ENCODE data around the gene SH3GL3. TPM values are rescaled to one million over a fixed set of nuclear protein-coding genes. Genes with fewer than 3 reads are reported as not detected.
A peak's percentile ranks its signal among the peaks of the same experiment; 100 is the strongest.

Gene SH3GL3
- total and polyA plus RNA-seq, 4 donors: 0.31 to 8.4 (median 2.3) TPM

GRCh38 chr15:83498801-83499200 is 51.7 kb downstream of the SH3GL3 start:
- TF ChIP-seq, protein P1, sequence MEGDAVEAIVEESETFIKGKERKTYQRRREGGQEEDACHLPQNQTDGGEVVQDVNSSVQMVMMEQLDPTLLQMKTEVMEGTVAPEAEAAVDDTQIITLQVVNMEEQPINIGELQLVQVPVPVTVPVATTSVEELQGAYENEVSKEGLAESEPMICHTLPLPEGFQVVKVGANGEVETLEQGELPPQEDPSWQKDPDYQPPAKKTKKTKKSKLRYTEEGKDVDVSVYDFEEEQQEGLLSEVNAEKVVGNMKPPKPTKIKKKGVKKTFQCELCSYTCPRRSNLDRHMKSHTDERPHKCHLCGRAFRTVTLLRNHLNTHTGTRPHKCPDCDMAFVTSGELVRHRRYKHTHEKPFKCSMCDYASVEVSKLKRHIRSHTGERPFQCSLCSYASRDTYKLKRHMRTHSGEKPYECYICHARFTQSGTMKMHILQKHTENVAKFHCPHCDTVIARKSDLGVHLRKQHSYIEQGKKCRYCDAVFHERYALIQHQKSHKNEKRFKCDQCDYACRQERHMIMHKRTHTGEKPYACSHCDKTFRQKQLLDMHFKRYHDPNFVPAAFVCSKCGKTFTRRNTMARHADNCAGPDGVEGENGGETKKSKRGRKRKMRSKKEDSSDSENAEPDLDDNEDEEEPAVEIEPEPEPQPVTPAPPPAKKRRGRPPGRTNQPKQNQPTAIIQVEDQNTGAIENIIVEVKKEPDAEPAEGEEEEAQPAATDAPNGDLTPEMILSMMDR (IDR thresholded peaks at IDR 0.05; ENCODE audit: control extremely low read depth, extremely low read depth): no peak
- H3K27me3 ChIP-seq (ENCODE audit: control insufficient read depth in 3 of 3, insufficient read depth in 3 of 3, low read length in 2 of 3): no peaks in the 10 kb centered on the region
- H3K4me3 ChIP-seq: no peak overlapping the region
- no peaks in the 10 kb centered on the region for H3K36me3 ChIP-seq (ENCODE audit: control insufficient read depth in 4 of 4, insufficient read depth in 4 of 4, low read length in 4 of 4)
- H3K9ac ChIP-seq (ENCODE audit: insufficient read depth in 1 of 2, low read length in 2 of 2): no peak overlapping the region
- H3K27ac ChIP-seq (ENCODE audit: low read depth in 1 of 2, low read length in 1 of 2): no peak overlapping the region
- H3K9me3 ChIP-seq (ENCODE audit: control insufficient read depth in 4 of 4, insufficient read depth in 3 of 4, low read length in 3 of 4): peaks cover 0 to 6% (median 2%) of the 10 kb centered on the region in 4 donors
- ATAC-seq (ENCODE audit: insufficient read depth, low FRiP score): no peak
- WGBS, 2 donors: 55 to 72% methylated on average over 3 of the region's 3 CpGs
- no peaks in the 10 kb centered on the region for H3K4me1 ChIP-seq (ENCODE audit: control insufficient read depth in 5 of 5, insufficient read depth in 5 of 5, low read length in 5 of 5)
- peak in 1 of 3 donors; percentile 43 for DNase-seq

DNA sequence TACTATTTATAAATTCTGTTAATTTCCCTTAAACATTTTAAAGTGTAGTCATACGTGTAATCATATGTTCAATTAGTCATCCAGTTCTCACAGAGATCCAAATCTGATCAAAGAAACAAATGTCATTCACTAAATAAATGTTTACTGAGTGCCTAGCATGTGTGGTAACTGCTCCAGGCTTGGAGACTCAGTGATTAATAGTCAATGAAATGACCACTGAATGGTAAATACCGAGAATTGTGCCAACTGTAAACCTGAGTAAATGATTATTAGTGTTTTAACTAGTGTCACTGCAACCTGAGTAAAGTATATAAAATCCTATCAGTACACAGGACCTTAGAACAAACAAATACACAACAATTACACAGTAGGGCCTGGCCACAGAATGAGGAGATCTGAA is 52.3 kb downstream of the SH3GL3 start:
- Histone ChIP-seq H3K27me3 (ENCODE audit: control insufficient read depth in 3 of 3, insufficient read depth in 3 of 3, low read length in 2 of 3) (no peaks in the 10 kb centered on the region), H3K9ac (ENCODE audit: insufficient read depth in 1 of 2, low read length in 2 of 2) (no peak overlapping the region), H3K4me3 (no peak overlapping the region), H3K9me3 (ENCODE audit: control insufficient read depth in 4 of 4, insufficient read depth in 3 of 4, low read length in 3 of 4) (peaks cover 0 to 6% (median 2%) of the 10 kb centered on the region in 4 donors), H3K27ac (ENCODE audit: low read depth in 1 of 2, low read length in 1 of 2) (no peak overlapping the region), H3K4me1 (ENCODE audit: control insufficient read depth in 5 of 5, insufficient read depth in 5 of 5, low read length in 5 of 5) (no peaks in the 10 kb centered on the region), H3K36me3 (ENCODE audit: control insufficient read depth in 4 of 4, insufficient read depth in 4 of 4, low read length in 4 of 4) (no peaks in the 10 kb centered on the region)
- TF ChIP-seq, protein P1 (IDR thresholded peaks at IDR 0.05; ENCODE audit: control extremely low read depth, extremely low read depth): no peak
- WGBS, 2 donors: 80 to 85% methylated on average over 2 of the region's 2 CpGs
- DNase-seq (no peak), ATAC-seq (ENCODE audit: insufficient read depth, low FRiP score) (no peak)

GRCh38 chr15:83503595-83504364 is 56.6 kb downstream of the SH3GL3 start:
- WGBS, 2 donors: 81 to 91% methylated on average over 4 of the region's 4 CpGs
- no peaks in the 10 kb centered on the region for H3K27me3 ChIP-seq (ENCODE audit: control insufficient read depth in 3 of 3, insufficient read depth in 3 of 3, low read length in 2 of 3)
- ATAC-seq (ENCODE audit: insufficient read depth, low FRiP score): no peak

More at GRCh38 chr15:83503595-83504364, 56.6 kb downstream of the SH3GL3 start:
- H3K27ac ChIP-seq (ENCODE audit: low read depth in 1 of 2, low read length in 1 of 2): no peak overlapping the region
- no peak overlapping the region for H3K4me3 ChIP-seq
- H3K36me3 ChIP-seq (ENCODE audit: control insufficient read depth in 4 of 4, insufficient read depth in 4 of 4, low read length in 4 of 4): no peaks in the 10 kb centered on the region
- H3K9ac ChIP-seq (ENCODE audit: insufficient read depth in 1 of 2, low read length in 2 of 2): no peak overlapping the region
- TF ChIP-seq, protein P1 (IDR thresholded peaks at IDR 0.05; ENCODE audit: control extremely low read depth, extremely low read depth): no peak
- H3K4me1 ChIP-seq (ENCODE audit: control insufficient read depth in 5 of 5, insufficient read depth in 5 of 5, low read length in 5 of 5): no peaks in the 10 kb centered on the region
- H3K9me3 ChIP-seq (ENCODE audit: control insufficient read depth in 4 of 4, insufficient read depth in 3 of 4, low read length in 3 of 4): no peaks in the 10 kb centered on the region
- DNase-seq: peak in 1 of 3 donors; percentile 16

Data from lung (tissue), 12 donors.